GM18873 (cell line): ENCODE results near the gene TOR3A.

ENCODE experiments used
- ATAC-seq: cut with Tn5 transposase; IDR thresholded peaks from one replicate; pipeline ENCODE4 v1.9.1; 2021; ENCODE audit warnings: mild to moderate bottlenecking, moderate library complexity, moderate number of reproducible peaks; ENCODE audit not compliant: unreplicated experiment, low FRiP score

The TOR3A gene

DNA sequence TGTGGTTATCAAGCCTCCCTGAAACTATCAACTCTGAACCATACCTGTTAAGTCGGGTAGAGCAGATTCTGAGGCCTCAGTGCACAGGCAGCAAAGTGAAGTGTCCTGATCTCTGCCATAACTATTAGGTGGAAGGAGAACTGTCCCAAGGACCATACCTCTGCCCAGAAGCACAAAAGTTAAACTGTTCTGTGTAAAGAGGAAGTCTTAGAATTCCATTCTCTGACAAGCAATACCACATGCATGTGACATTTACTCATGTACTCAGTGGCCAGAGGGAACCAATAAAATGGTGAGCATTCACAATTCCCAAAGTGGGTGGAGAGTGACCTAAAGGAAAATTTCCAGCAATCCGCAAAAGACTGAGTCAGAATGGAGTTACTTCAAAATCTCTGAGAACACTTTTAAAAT lies 61.0 kb downstream of the TOR3A start:
- no peak for ATAC-seq

DNA sequence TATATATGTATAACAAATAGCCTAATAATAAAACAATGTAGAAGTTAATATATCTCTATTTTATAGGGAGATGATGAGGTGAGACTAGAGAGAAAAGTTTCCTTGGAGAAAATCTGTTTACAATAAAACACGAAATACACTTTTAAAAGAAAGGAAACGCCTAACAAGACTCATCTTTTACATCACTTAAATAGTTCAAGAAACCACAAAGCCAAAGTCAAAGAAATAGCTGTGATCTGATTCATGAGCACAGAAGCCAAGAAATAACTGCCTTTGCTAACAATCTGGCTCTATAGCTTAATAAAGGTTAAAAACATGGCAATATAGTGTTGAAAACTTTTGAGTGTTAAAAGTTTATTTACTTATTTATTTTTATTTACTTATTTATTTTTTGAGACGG lies 61.5 kb downstream of the TOR3A start:
- ATAC-seq: no peak

DNA sequence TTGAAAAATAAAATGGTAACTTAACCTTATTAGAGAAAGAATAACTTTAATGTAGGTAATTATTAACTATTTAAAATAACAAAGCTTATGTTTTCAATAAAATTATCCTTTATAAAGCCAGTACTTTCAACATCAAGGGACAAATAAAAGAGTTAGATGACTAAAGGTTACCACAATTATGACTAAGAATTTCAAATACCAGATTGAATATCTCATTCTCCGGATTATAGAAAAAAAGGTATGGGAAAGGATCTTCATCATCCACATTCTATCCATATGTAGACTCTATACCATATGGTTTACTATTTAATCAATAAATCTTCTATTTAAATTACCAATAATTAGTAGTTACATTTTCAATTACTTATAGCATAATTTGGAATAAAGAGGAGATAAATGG lies 62.8 kb downstream of the TOR3A start:
- ATAC-seq: no peak

- ATAC-seq: no peak
Observed at GRCh38 chr1:179145521-179145920, 63.7 kb downstream of the TOR3A start.
